GM12864 (cell line): ENCODE results near the gene ANXA5.
"Not testable (repeated sequence)": the region's sequence is repeated elsewhere in the genome, so short reads cannot be mapped to it uniquely, and the experiment has no call there.

Source experiments
- DNase-seq: peaks from one replicate; pipeline ENCODE4 v3.0.0-alpha.2; 2011; ENCODE audit warnings: low read depth
- H3K4me3 ChIP-seq: 2 replicates; pipeline ENCODE4 v1.5.1; 2011; ENCODE audit warnings: mild to moderate bottlenecking, low read depth, low read length, control low read depth
- CTCF ChIP-seq: IDR thresholded peaks from 2 replicates; pipeline ENCODE4 v1.5.1; 2011; ENCODE audit warnings: low read depth, mild to moderate bottlenecking, moderate library complexity, low read length, control low read depth, inconsistent platforms; ENCODE audit errors: missing control alignments

Gene ANXA5

DNA sequence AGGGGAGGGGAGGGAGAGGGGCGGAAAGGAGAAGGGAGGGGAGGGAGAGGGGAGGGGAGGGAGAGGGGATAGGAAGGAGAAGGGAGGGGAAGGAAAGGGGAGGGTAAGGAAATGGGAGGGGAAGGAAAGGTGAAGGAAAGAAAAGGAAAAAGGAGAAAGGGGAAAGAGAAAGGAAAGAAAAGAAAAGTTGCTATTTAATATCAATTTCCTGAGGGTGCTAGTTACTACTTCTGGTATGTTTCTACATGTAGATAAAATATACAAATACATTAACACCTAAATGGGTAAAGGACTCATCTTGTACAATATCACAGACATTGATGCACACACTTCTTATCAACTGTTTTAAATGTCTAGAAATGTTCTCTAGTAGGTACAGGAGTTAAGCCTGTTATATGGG is 22.6 kb downstream of the ANXA5 start:
- no peak overlapping the region for H3K4me3 ChIP-seq
- DNase-seq, result no peak
- no peak for TF ChIP-seq CTCF

- H3K4me3 ChIP-seq, result no peak overlapping the region
- no peak for TF ChIP-seq CTCF
- DNase-seq, result no peak
These were observed 27.6 kb downstream of the ANXA5 start for GRCh38 chr4:121669163-121669550.

GRCh38 chr4:121668368-121669162 is 28.2 kb downstream of the ANXA5 start:
- DNase-seq, result no peak
- no peak for TF ChIP-seq CTCF
- no peak overlapping the region for H3K4me3 ChIP-seq

GRCh38 chr4:121666091-121666679 is 30.6 kb downstream of the ANXA5 start:
- TF ChIP-seq CTCF, result no peak
- no peak for DNase-seq
- no peak overlapping the region for H3K4me3 ChIP-seq

DNA sequence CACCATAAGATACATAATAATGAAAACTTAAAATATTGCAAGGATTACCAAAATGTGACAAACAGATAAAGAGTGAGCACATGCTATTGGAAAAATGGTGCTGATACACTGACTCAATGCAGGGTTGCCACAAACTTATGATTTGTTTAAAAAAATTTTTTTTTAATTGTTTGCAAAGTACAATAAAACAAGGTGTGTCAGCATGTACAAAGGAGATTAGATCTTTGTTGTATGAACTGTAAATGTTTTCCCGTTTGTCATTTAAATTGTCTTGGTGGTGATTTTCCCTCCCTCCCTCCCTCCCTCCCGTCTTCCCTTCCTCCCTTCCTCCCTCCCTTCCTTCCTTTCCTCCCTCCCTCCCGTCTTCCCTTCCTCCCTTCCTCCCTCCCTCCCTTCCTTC is 31.4 kb downstream of the ANXA5 start:
- no peak overlapping the region for H3K4me3 ChIP-seq
- no peak for DNase-seq
- TF ChIP-seq CTCF, result no peak

DNA sequence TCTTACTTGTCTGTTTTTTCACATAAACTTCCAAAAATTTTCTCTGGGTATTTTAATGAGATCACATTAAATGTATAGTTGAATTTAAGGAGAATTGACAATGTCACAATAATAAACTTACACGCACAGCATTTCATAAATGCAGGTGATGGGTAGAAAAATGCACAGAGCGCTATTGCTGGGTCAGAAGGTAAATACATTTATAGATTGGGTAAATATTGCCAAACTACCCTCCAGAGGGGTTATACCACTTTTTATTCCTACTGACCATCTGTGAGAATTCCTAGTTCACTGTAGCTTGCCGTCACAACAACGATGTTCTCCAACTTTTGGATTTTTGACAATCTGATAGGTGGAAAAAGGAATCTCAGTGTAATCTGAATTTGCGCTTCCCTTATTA is 34.6 kb downstream of the ANXA5 start:
- no peak for DNase-seq
- H3K4me3 ChIP-seq, result no peak overlapping the region
- no peak for TF ChIP-seq CTCF

GRCh38 chr4:121660175-121660933 is 36.4 kb downstream of the ANXA5 start:
- H3K4me3 ChIP-seq, DNase-seq: not testable (repeated sequence)
